Fibroblast of the aortic adventitia (primary cell): ENCODE data around the gene GPRC5B. TPM values are rescaled to one million over a fixed set of nuclear protein-coding genes. Genes with fewer than 3 reads are reported as not detected.
A peak's percentile ranks its signal among the peaks of the same experiment; 100 is the strongest.

ENCODE experiments used
- DNase-seq: peaks from one replicate; pipeline ENCODE4 v3.0.0-alpha.2; 2010; ENCODE audit warnings: low read depth
- H3K4me3 ChIP-seq: 2 replicates; pipeline ENCODE4 v1.5.1; 2011; ENCODE audit warnings: low read depth, mild to moderate bottlenecking, control low read depth, low read length, moderate library complexity
- CTCF ChIP-seq: IDR thresholded peaks from 2 replicates; pipeline ENCODE4 v1.5.1; 2011; ENCODE audit warnings: mild to moderate bottlenecking, low read length, control low read depth, inconsistent platforms; ENCODE audit not compliant: insufficient read depth
- total RNA-seq: library from RNA; depleted of rRNA; stranded (reverse); fragments of >200 nt; gene quantifications from 2 replicates; pipeline ENCODE4 v1.2.3, GENCODE V29; 2012; ENCODE audit warnings: low replicate concordance

GPRC5B gene
- total RNA-seq, 1 donor = 20.2 TPM

GRCh38 chr16:19911204-19911603 lies 26.6 kb upstream of the GPRC5B start:
- TF ChIP-seq CTCF = no peak
- H3K4me3 ChIP-seq = no peak overlapping the region

GRCh38 chr16:19909750-19910322 lies 25.2 kb upstream of the GPRC5B start:
- no peak for TF ChIP-seq CTCF
- H3K4me3 ChIP-seq = no peak overlapping the region
- DNase-seq = no peak

More at GRCh38 chr16:19911204-19911603, 26.6 kb upstream of the GPRC5B start:
- no peak for DNase-seq

- DNase-seq = no peak
- no peak overlapping the region for H3K4me3 ChIP-seq
- TF ChIP-seq CTCF = no peak
These were observed 24.3 kb upstream of the GPRC5B start for GRCh38 chr16:19908921-19909320.

GRCh38 chr16:19907161-19907992 lies 22.7 kb upstream of the GPRC5B start:
- DNase-seq = peak; percentile 70
- peak overlapping the region; percentile 9 for H3K4me3 ChIP-seq
- TF ChIP-seq CTCF = peak; percentile 100

GRCh38 chr16:19901164-19901563 lies 16.5 kb upstream of the GPRC5B start:
- H3K4me3 ChIP-seq = no peak overlapping the region
- no peak for TF ChIP-seq CTCF

GRCh38 chr16:19899605-19899955 lies 14.9 kb upstream of the GPRC5B start:
- DNase-seq = no peak
- TF ChIP-seq CTCF = no peak
- H3K4me3 ChIP-seq = no peak overlapping the region

More at GRCh38 chr16:19901164-19901563, 16.5 kb upstream of the GPRC5B start:
- DNase-seq = no peak
